Endodermal cell (in vitro differentiated cells): Measurements from ENCODE around the gene SPNS2. TPM values are rescaled to one million over a fixed set of nuclear protein-coding genes. Genes with fewer than 3 reads are reported as not detected.

Experiments
- DNase-seq: peaks from one replicate; pipeline ENCODE4 v3.0.0-alpha.2; 2017
- H3K27ac ChIP-seq: 2 replicates; pipeline ENCODE4 v1.5.1; 2013; ENCODE audit warnings: mild to moderate bottlenecking, low read depth, low read length, moderate library complexity
- H3K27me3 ChIP-seq: 2 replicates; pipeline ENCODE4 v1.6.1; 2013; ENCODE audit warnings: mild to moderate bottlenecking, low read length, moderate library complexity; ENCODE audit not compliant: insufficient read depth, control insufficient read depth, poor library complexity, severe bottlenecking
- H3K36me3 ChIP-seq: 2 replicates; pipeline ENCODE4 v1.7.0; 2013; ENCODE audit warnings: mild to moderate bottlenecking, low read length, moderate library complexity; ENCODE audit not compliant: control insufficient read depth, insufficient read depth
- H3K4me1 ChIP-seq: one replicate; pipeline ENCODE4 v1.7.0; 2013; ENCODE audit warnings: low read length; ENCODE audit not compliant: control insufficient read depth, insufficient read depth
- H3K4me3 ChIP-seq: 2 replicates; pipeline ENCODE4 v1.5.1; 2013; ENCODE audit warnings: mild to moderate bottlenecking, low read length, moderate library complexity
- H3K9ac ChIP-seq: 2 replicates; pipeline ENCODE4 v1.6.1; 2013; ENCODE audit warnings: mild to moderate bottlenecking, low read length, moderate library complexity; ENCODE audit not compliant: poor library complexity, severe bottlenecking; ENCODE audit errors: extremely low read depth
- H3K9me3 ChIP-seq: 2 replicates; pipeline ENCODE4 v1.6.1; 2013; ENCODE audit warnings: mild to moderate bottlenecking, low read length, moderate library complexity; ENCODE audit not compliant: control insufficient read depth
- H3K27ac Mint-ChIP-seq: 2 replicates; pipeline ENCODE4 v1.8.0; 2020; ENCODE audit warnings: mixed read lengths
- H3K27me3 Mint-ChIP-seq: 2 replicates; pipeline ENCODE4 v1.8.0; 2021; ENCODE audit warnings: mild to moderate bottlenecking, mixed read lengths; ENCODE audit not compliant: insufficient read depth
- H3K36me3 Mint-ChIP-seq: 2 replicates; pipeline ENCODE4 v1.8.0; 2020; ENCODE audit warnings: low read depth, mixed read lengths
- H3K4me1 Mint-ChIP-seq: 2 replicates; pipeline ENCODE4 v1.8.0; 2020; ENCODE audit warnings: mixed read lengths
- H3K4me3 Mint-ChIP-seq: 2 replicates; pipeline ENCODE4 v1.8.0; 2020; ENCODE audit warnings: mild to moderate bottlenecking, moderate library complexity, mixed read lengths
- H3K9me3 Mint-ChIP-seq: 2 replicates; pipeline ENCODE4 v1.8.0; 2020; ENCODE audit warnings: mild to moderate bottlenecking, mixed read lengths
- CTCF ChIP-seq: fragments of 200-600 bp; sonication (generic); conservative IDR thresholded peaks from 2 replicates; pipeline ENCODE4 v1.5.0; 2021; ENCODE audit warnings: antibody characterized with exemption, mild to moderate bottlenecking
- WGBS, 2 experiments: methylation state at CpG; one replicate each; pipeline versions ENCODE4 v1.1.5 to v1.1.7; 2013; ENCODE audit warnings: missing lambda C conversion rate in 2 of 2, mixed read lengths in 1 of 2; ENCODE audit not compliant: insufficient coverage in 1 of 2, insufficient read length in 1 of 2; 5-methylcytosine and 5-hydroxymethylcytosine counted together
- total RNA-seq, 2 donors: library from RNA; stranded (reverse); fragmentation: NEBNext Ultra II Directional in 1 of 2; extraction: Animal tissue kit (Norgen Biotek cat#: 25700) in 1 of 2; gene quantifications; 2 replicates in 1 of 2; 3 replicates in 1 of 2; pipeline ENCODE4 v1.2.1, GENCODE V29; 2021

SPNS2 gene
- total RNA-seq, 2 donors from 2014 or later, result 0.09 TPM; not detected in 1

GRCh38 chr17:4560421-4560820 is 61.7 kb downstream of the SPNS2 start, which contains the start of gene GGT6:
Gene GGT6 (minus strand): TSS chr17:4560577. CDS start chr17:4560521, 56 bp downstream.
- no peak for DNase-seq
- Mint-ChIP-seq H3K27ac (no peak within 1 kb of the TSS), H3K9me3 (no peaks in the 10 kb centered on the region), H3K4me3 (no peak within 1 kb of the TSS), H3K27me3 (peaks cover 6% of the 10 kb centered on the region), H3K4me1 (peaks cover 12% of the 10 kb centered on the region), H3K36me3 (no peaks in the 10 kb centered on the region)
- Histone ChIP-seq H3K4me1 (no peaks in the 10 kb centered on the region), H3K4me3 (no peak within 1 kb of the TSS), H3K27ac (peak within 1 kb of the TSS; percentile 24), H3K9me3 (no peaks in the 10 kb centered on the region), H3K36me3 (no peaks in the 10 kb centered on the region), H3K27me3 (no peaks in the 10 kb centered on the region), H3K9ac (no peak within 1 kb of the TSS)
- WGBS, 2 experiments, result 87 to 93% methylated on average over 6 to 12 of the region's 12 CpGs
- no peak for TF ChIP-seq CTCF

- Mint-ChIP-seq H3K4me1 (peaks cover 11% of the 10 kb centered on the region), H3K27me3 (peaks cover 6% of the 10 kb centered on the region), H3K4me3 (no peak overlapping the region), H3K36me3 (no peaks in the 10 kb centered on the region), H3K9me3 (no peaks in the 10 kb centered on the region), H3K27ac (no peak overlapping the region)
- no peaks in the 10 kb centered on the region for H3K9me3 ChIP-seq
- DNase-seq, result peak; percentile 83
- 85 to 88% methylated on average over 11 of the region's 11 CpGs for WGBS, 2 experiments
- no peak overlapping the region for H3K27ac ChIP-seq
- H3K4me3 ChIP-seq, result no peak overlapping the region
- no peaks in the 10 kb centered on the region for H3K27me3 ChIP-seq
- no peak overlapping the region for H3K9ac ChIP-seq
- TF ChIP-seq CTCF, result peak; percentile 55
- H3K36me3 ChIP-seq, result no peaks in the 10 kb centered on the region
- no peaks in the 10 kb centered on the region for H3K4me1 ChIP-seq
These were observed 62.2 kb downstream of the SPNS2 start for GRCh38 chr17:4560837-4561256.

GRCh38 chr17:4562015-4562969 is 63.6 kb downstream of the SPNS2 start:
- Histone ChIP-seq H3K27me3 (no peaks in the 10 kb centered on the region), H3K27ac (no peak overlapping the region), H3K4me1 (no peaks in the 10 kb centered on the region), H3K4me3 (no peak overlapping the region), H3K36me3 (no peaks in the 10 kb centered on the region), H3K9ac (no peak overlapping the region), H3K9me3 (no peaks in the 10 kb centered on the region)
- no peaks in the 10 kb centered on the region for H3K36me3 Mint-ChIP-seq
- H3K27me3 Mint-ChIP-seq, result peaks cover 9% of the 10 kb centered on the region
- H3K9me3 Mint-ChIP-seq, result no peaks in the 10 kb centered on the region
- no peak for DNase-seq
- no peak overlapping the region for H3K27ac Mint-ChIP-seq
- H3K4me1 Mint-ChIP-seq, result peaks cover 5% of the 10 kb centered on the region
- H3K4me3 Mint-ChIP-seq, result no peak overlapping the region
- TF ChIP-seq CTCF, result no peak
- WGBS, 2 experiments, result 82% methylated on average over 8 of the region's 8 CpGs
